HG03521 (cell line): ENCODE measurements around the gene BAK1.

ENCODE experiments used
- ATAC-seq: cut with Tn5 transposase; IDR thresholded peaks from one replicate; pipeline ENCODE4 v1.9.1; 2021; ENCODE audit warnings: mild to moderate bottlenecking, moderate library complexity; ENCODE audit not compliant: unreplicated experiment

Gene BAK1

DNA sequence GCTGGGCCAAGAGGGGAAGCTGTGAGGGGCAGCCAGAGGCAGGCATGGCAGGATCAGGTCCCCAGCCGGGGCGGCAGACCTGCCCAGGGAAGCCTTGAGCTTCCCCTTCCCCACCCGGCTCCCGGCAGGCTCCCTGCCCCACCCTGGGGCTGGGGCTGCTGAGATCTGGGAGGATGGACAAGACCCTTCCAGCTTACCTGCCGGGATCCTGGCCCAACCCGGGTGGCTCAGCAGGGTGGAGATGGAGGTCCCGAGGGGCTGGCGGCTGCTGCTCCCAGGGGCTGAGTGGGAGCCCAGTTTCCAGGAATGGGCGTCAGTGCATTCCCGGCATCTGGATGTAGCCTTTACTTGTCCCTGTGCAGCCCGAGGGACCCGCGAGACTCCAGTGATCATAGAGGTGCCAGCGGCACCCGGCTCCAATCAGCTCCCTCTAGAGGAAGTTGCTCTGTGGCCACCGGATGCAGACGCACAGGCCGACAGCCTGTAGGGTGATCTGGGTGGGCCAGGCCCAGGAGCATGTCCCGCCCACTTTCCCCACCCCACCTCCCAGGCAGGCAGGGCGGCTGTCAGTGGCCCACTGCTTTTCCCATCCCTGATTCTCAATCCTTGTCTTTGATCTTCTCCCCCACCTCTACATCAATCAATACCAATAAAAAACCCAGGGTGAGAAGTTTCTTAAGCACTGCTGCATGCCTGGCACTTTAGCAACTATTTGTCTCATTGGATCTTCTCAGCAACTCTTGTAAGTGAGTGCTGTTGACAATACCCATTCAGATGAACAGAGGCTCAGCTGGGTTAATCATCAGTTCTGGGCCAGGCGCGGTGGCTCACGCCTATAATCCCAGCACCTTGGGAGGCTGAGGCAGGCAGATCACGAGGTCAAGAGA lies at the start of gene BAK1:
TSS of gene BAK1 (minus strand) at position 449 of the 887 bp plus-strand sequence. CDS start 2,672 bp downstream, outside the sequence.
- ATAC-seq, result peak; percentile 87

DNA sequence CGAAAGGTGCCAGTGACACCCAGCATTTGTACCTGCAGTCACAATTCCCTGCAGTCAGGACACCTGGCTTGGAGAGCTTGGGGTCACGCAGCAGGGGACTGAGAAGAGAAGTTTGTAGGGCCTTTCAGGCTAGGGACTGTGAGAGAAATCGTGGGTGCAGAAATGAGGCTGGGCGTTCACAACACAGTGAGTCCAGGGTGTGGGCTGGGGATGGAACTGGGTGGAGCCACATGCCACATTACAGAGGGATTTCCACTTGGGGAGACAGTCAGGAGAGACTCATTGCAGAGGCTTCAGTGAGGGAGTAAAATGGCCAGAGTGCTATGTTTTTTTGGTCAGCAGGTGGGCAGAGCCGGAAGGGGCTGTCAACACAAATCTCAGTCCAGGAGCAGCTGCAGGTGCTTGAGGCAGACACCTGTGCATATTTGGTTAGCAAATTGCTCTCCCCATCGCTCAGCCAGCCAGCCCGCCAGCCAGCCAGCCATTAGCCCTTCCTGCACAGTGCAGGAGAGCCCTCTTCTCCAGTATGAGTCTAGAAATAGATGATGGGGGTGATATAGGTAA lies 48.4 kb upstream of the BAK1 start:
- ATAC-seq, result no peak

DNA sequence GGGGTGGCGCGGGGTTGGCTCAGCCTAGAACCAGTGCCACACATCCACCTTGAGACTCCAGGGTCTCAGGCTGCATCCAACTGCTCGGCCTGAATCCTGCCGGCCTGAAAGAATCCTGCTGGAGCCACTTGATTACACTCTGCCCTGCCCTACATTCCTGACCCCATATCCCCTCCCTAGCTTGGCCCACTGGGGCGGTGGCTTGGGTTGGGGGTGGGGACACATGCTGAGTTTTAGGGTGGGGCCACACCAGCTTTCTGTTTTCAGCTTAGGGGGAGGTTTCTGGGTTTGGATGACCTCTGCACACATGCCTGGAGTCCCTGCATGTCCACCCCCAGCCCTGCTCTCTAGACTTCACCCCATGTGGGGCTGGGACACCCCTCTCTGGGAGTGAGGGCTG lies 47.8 kb upstream of the BAK1 start:
- ATAC-seq, result no peak

DNA sequence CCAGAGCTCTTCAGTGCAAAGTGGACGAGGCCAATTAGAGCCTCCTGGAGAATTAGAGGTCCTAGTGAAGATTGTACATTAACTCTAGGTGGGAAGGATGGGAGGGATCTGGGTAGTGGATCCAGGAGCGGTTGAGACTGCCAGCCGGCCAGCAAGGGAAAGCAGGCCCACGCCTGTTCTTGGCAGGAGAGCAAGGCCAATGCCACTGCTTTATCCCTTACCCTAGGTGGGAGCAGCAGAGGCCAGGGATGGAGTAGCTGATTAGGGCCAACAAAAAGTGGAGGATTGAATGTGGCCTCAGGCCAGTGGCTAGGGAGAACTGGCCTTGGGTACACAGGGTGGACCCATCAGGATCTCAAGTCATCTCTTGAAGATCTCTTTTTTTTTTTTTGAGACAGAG lies 44.8 kb upstream of the BAK1 start:
- ATAC-seq, result no peak

DNA sequence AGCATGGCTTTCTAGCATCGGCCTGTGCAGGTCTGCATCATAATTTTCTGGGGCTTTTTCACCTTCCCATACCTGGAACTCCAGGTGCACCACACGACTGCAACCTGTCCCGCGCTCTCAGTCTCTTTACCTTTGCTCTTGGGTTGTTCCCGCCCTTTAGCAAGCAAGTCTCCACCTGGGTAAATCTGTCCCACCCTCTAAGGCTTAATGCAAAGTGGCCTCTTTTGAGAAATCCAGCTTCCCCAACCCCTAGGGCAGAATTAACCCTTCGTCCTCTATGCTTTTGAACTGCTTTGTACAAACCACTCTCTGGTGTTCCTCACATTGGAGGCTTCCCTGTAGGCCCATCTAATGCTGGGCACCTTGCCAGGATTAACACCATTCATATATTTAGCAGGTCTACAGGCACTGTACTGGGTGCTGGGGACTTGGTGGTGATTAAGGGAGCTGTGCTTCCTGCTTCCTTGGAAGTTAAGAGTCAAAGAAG lies 43.9 kb upstream of the BAK1 start:
- ATAC-seq, result no peak

DNA sequence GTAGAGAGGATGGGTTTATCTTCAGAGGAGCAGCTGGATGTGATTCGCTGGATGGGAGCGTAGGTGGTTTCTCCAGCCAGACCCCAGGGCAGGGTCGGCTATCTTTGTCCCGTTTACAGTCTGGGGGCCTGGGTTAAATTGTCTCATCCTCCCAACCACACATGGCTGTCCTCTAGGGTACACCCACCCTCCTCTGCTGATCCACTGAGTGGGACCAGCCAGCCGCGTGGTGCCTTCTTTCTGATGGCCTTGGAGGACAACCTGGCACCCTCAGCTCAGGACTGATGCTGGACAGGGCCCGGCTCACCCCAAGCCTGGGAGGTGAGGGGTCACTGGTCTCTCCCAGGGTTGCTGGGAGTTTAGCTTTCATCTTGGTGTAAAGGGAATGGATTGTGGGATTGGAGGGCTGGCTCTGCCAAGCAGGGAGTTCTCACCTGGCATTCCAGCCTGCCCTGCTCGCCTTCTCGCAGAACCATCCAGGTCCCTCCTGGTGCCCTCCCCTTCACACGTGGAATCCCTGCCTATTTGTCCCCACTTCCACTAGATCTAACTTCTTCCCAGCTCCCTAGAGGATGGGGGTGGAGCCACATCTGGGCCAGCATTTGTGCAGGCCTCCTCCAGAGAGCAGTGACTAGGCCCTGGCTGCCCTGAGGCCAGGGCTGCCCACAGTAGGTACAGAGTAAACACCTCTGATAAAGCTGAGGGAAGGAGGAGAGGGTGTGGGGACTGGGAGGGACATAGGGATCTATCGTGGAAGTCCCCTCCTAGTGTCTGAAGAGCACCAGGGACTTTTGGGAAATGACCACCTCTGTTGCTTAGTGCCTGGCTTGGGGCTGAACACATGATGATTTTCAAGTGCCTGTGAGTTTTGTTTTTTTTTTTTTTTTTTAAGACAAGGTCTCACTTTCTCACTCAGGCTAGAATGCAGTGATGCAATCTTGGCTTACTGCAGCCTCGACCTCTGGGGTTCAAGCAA lies 42.7 kb upstream of the BAK1 start:
- no peak for ATAC-seq

DNA sequence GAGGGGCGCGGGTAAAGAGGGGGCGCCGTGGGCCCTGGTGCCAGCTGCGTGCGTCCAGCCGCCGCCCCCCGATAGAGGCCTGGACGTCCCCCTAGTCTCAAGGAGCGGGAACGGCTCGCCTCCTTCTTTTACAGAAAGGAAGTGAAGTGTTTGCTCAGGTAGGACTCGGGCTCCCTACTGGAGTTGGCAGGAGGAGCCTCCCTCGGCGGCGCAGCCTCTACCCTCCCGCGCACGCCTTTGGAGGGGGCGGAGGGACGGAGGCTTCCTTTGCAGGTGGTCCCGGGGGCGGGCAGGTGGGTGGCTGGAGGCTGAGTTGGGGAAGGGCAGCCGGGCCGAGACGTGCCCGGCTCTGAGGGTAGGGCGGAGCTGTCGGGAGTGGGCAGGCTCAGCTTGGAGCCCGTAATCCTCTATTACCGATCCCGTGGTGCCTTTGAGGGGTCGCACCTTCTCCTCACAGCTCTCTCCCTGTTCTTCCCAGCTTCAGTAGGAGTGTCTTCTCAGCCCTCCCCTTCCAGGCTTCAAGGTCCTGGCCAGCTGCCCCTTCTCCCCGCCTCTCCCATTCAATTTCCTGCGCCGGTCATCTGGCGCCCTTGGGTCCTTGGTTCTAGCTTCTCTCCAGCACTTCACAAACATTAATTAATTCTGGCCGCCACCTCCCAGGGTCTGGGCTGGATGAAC lies 41.8 kb upstream of the BAK1 start:
- peak; percentile 20 for ATAC-seq

DNA sequence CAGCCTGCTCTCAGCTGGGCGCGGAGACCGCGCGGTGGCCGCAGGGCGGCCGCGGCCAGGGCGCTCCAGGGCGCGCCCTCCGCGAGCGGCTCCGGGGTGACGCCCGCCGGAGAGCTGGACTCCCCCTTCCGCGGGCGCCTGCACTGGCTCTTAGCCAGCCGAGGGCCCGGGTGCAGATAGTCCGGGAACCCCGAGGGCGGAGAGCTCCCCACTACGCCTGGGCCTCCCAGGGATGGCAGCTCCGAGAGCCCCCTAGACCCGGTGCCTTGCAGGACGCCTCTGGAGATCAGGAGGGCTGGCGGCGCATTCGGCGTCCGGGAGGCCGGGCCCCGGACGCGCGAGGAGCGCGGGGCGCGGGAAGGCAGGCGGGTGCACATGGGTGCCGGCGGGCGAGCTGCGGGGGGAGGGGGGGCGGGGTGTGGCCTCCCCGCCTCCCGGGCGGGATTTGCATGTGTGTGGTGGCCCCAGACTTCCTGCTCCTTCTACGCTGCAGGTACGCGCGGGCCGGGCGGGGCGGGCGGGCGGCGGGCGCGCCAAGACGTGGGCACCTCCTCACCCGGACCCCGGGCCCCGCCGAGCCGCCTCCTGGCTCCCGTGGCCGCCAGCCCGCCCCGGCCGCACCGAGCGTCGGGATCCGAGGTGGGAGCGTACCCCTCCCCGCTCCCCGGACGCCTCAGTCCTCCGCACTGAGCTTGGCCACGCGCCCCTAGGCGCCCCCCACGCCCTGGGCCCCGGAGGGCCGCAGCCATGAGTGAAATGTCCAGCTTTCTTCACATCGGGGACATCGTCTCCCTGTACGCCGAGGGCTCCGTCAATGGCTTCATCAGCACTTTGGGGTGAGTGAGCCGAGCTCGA lies 41.0 kb upstream of the BAK1 start, which contains the start of gene ITPR3:
TSS of gene ITPR3 (plus strand) at position 467 of the 855 bp plus-strand sequence. CDS start at position 748, 281 bp downstream.
- peak; percentile 62 for ATAC-seq

DNA sequence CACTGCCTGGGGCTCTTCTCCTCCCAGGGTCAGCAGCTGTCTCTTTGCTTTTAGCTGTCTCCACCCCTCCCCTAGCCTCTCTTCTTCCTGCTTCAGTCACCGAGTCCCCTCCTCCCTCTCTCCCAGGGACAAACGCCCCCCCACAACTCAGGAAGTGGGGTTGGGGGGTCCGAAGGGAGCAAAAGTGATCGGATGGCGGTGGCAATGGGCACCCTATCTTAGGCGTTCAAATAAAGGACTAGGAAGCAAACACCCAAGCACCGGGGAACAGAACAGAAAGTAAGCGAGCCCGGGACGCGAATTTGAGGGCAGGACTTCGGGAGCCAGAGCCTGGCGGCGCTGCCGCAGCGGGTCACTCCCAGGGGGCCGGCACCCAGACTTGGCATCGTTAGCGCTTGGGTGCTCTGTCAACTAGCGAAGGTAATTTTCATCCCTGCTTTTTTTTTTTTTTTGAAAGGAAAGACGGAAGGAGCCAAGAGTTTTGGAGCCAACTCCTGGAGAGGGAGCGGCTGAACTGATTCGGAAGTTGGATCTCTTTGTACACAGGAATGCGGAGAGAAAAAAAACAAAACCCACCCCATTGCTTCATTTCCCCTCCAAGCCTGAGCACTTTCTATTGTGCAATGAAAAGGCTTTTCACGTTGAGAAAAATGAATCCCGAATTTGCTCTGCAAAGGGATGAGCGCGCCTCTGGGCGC lies 40.2 kb upstream of the BAK1 start:
- no peak for ATAC-seq

DNA sequence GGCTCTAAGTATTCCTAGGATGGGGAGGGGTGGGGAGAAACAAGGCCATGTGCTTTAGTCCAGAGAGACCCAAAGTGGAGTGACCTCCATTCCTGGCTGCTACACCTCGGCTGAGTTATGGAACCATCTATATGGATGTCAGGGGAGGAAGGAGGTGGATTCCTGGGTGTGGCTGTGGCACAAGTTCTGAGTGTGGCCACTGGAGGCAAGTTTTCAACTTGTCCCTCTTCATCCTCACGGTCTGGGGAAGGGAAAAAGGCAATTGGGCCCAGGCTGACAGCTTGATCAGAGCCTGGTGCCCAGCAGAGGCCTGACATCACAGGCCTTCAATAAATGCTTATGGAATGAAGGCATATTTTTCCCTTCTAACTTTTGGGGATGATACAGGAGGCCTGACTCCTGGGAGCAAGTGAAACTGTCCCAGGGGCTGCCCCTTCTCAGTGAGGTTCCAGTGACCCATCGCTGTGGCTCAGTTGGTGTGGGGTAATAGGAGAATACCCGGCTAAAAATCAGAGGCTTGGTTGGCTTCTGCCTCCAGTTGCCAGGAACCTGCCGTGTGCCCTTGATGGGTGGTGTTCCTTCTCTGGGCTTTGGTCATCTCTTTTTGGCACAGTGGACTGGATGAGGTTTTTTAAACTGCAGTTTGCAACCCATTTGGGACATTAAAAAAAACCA lies 39.2 kb upstream of the BAK1 start:
- no peak for ATAC-seq

DNA sequence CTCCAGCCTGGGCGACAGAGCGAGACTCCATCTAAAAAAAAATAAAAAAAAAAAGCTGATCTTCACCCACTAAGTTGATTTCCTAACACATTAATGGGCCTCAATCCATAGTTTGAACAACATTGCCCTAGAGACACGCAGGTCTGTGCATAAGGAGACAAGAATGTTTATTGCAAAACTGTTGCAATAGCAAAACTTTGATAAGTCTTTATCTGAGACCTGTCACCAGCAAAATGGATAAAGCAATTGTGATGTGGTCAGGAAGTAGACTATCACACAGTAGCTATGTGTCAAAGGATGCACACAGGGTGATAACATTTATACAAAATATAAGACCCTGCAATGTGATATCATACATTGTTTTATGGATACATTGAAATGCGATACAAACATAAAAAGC lies 36.8 kb upstream of the BAK1 start:
- no peak for ATAC-seq

DNA sequence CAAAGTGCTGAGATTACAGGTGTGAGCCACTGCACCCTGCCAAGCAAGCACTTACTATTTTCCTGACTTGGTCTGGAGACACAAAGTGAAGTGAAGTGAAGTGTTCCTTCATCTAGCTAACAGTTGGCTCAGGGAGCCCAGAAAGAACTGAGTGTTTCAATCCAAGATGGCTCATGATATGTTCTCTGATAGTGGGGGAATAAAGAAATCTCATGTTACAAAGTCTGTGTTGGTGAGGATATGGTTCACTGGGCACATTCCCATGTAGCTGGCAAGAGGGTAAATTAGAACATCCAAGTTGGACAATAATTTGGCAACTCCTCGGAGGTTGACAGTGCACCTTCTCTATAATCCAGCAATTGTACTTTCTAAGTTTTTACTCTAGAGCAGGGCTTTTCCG lies 36.0 kb upstream of the BAK1 start:
- no peak for ATAC-seq

DNA sequence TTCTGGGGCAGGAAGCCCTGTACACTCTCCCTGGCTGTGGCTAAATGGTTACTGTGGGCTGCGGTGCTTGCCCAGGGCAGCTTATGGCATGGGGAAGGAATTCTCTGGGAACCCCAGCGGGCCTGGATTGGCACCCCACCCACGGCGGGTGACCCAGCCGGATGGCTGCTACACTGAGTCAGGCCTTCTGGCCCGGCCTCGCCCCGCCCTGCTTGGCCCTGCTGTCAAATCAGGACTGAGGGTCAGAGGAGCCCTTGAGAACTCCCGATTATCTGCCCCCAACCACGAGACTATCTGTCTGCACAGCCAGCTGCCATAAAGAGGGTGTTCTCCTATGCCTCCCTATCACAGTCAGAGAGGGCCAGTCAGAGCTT lies 33.7 kb upstream of the BAK1 start:
- ATAC-seq, result no peak

DNA sequence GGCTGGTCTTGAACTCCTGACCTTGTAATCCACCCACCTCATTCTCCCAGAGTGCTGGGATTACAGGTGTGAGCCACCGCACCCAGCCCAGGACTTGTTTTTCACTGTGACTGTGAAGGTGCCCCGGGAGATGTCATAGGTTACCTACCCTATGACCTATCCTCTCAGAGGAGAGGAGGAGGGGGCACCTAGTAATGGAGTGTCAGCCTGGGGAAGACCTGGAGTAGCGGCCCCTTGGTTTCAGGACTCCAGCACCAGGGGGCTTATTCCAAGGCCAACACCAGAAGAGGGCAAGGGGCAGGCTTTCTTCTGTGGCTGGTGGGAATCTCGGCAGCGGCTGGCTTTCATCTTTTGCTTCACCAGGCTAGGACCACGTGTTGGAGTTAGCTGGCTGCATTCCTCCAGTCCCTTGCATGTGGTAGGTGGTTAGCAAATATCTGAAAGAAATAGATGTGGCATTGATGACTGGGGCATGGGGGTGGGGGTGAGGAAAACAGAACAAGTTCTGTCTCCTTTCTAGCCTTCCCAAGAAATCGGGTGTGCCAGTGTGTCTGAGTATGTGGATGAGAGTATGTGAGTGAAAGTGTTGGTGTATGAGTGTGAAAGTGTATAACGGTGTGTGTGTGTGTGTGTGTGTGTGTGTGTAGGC lies 33.2 kb upstream of the BAK1 start:
- ATAC-seq, result no peak

DNA sequence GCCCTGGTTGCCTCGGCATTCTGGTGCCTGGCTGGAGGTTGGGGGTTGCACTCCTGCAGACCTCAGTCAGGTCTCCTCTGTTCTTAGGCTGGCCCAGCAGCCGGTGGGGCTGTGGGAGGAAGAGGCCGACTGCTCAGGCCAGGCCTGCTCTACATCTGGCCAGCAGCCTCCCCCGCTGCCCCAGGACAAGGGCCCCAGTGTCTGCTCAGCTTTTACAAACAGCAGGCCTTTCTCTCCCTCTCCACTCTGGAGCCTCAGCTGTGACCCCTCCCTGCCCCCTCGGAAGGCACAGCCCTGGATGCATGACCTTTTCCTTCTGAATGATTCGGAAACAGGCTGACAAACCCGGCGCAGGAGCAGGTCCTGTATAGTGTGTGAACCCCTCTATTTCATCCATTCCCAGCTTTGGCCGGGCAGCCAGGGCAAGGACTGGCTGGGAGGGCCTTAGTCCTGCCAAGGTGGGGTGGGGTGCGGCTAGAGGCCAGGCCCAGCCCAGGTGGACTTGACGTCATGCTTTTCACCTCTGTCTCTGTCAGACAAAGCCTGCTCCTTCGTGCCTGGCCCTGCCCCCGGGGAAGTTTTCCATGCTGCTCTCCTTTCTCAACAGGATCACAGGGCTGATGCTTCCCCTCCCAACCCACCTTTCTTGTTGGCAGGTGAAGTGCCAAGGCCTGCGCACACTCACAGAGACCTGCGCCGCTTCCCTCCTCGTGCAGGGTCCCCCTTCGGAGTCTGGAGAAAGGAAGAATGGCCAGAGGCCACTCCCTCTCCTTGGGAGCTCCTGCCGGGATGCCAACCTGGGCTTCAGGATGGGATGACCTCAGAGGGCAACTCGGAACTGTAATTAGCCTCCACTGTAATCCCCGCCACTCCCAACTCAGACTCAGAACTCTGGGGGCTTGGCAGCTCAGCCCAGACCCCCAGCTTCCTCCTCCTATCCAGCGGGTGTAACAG lies 31.0 kb upstream of the BAK1 start:
- no peak for ATAC-seq

DNA sequence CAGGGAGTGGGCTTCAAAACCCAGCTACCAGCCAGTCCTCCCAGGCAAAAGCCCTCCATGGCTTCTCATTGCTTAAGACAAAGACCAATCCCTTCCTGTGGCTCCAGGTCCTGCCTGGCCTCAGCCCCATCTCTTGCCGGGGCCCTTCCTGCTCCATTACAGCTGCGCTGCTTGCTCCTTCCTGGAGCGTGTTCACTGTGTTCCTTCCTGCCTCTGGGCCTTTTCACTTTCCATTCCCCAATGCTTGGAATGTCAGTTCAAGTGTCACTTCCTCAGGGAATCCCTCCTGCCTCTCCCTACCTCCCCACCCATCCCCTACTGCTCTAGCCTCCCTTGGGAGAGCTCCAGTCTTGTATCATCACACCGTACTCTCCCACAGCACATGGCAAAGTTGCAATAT lies 30.0 kb upstream of the BAK1 start:
- no peak for ATAC-seq

DNA sequence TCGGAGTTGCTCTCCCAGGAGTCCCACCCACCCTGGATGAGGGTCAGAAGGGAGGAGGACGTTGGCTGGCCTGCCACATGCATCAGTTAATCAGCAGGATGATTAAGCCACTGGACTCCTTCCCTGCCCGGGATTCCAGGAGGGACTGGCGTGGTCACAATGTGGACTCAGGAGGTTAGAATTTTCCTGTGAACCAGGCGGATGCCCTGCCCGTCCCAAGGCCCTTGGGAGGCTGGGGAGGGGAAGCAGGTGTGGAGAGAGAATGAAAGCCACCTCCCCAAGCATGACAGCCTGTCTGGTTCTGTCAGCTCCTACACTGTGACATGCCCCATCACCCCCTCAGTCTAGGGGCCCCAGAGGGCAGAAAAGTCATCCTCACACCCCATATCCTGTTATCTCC lies 29.5 kb upstream of the BAK1 start:
- ATAC-seq, result no peak
